IMR-90 (cell line): ENCODE measurements around the gene OBP2A. TPM values are rescaled to one million over a fixed set of nuclear protein-coding genes. Genes with fewer than 3 reads are reported as not detected.
"Not testable (repeated sequence)": the region's sequence is repeated elsewhere in the genome, so short reads cannot be mapped to it uniquely, and the experiment has no call there.

Experiments
- ATAC-seq: fragments of 200-7000 bp; cut with Tn5 transposase; 2 replicates; pipeline ENCODE4 v1.9.1; 2020; ENCODE audit warnings: low read depth, mild to moderate bottlenecking, moderate library complexity
- Bru-seq: library from RNA; stranded (reverse); fragments of 400-500 nt; gene quantifications from one replicate; lab custom pipeline; 2021; lab: Mats Ljungman, UMichigan
- BruChase-seq, 2 experiments: library from RNA; stranded (reverse); fragments of 400-500 nt; gene quantifications; one replicate each; lab custom pipeline; 2021; lab: Mats Ljungman, UMichigan
- BruUV-seq: library from RNA; stranded (reverse); fragments of 400-500 nt; replicated peaks from 2 replicates; lab custom pipeline; 2021; lab: Mats Ljungman, UMichigan
- CTCF ChIA-PET: fragments of 300-600 bp; formaldehyde crosslinking; extraction: SDS; loops from one replicate; lab custom pipeline; 2021; ENCODE audit warnings: antibody characterized with exemption; lab: Yijun Ruan, JAX
- POLR2A ChIA-PET: fragments of 300-600 bp; sonication (Branson Sonifier 250); formaldehyde crosslinking; loops from one replicate; lab custom pipeline; 2022; ENCODE audit warnings: antibody characterized with exemption; ENCODE audit not compliant: unreplicated experiment; lab: Charles Lee
- DNase-seq: peaks from one replicate; pipeline ENCODE4 v3.0.0; 2013
- H2AFZ ChIP-seq: replicated peaks from 2 replicates; pipeline ENCODE3; 2013; ENCODE audit warnings: low read length, mild to moderate bottlenecking; ENCODE audit not compliant: poor library complexity
- H2AK5ac ChIP-seq: 2 replicates; pipeline ENCODE4 v1.6.1; 2013; ENCODE audit warnings: low read depth, low read length, inconsistent platforms
- H2AK9ac ChIP-seq: replicated peaks from 2 replicates; pipeline ENCODE3; 2013; ENCODE audit warnings: mild to moderate bottlenecking, low read depth, low read length, moderate library complexity; ENCODE audit not compliant: poor library complexity
- H2BK120ac ChIP-seq: 2 replicates; pipeline ENCODE4 v1.6.1; 2013; ENCODE audit warnings: low read depth, low read length, inconsistent platforms
- H2BK15ac ChIP-seq: 3 replicates; pipeline ENCODE4 v1.6.1; 2013; ENCODE audit warnings: low read depth, low read length, inconsistent platforms
- H2BK20ac ChIP-seq: 2 replicates; pipeline ENCODE4 v1.6.1; 2013; ENCODE audit warnings: low read depth, mild to moderate bottlenecking, inconsistent platforms, low read length, moderate library complexity
- H2BK5ac ChIP-seq: 2 replicates; pipeline ENCODE4 v1.6.1; 2013; ENCODE audit warnings: mild to moderate bottlenecking, low read depth, low read length, inconsistent platforms; ENCODE audit not compliant: poor library complexity, severe bottlenecking
- H3K14ac ChIP-seq: replicated peaks from 2 replicates; pipeline ENCODE4 v1.6.1; 2013; ENCODE audit warnings: low read depth, low read length, inconsistent platforms
- H3K18ac ChIP-seq: 2 replicates; pipeline ENCODE4 v1.6.1; 2013; ENCODE audit warnings: low read depth, low read length, control low read depth
- H3K23ac ChIP-seq: 2 replicates; pipeline ENCODE4 v1.6.1; 2013; ENCODE audit warnings: low read depth, low read length, inconsistent platforms
- H3K27ac ChIP-seq: 2 replicates; pipeline ENCODE4 v1.5.1; 2013; ENCODE audit warnings: mild to moderate bottlenecking, control low read depth, low read length; ENCODE audit not compliant: insufficient read depth
- H3K27me3 ChIP-seq: 2 replicates; pipeline ENCODE4 v1.6.1; 2013; ENCODE audit warnings: low read length; ENCODE audit not compliant: control insufficient read depth, insufficient read depth
- H3K36me3 ChIP-seq: 2 replicates; pipeline ENCODE4 v1.6.1; 2013; ENCODE audit warnings: low read length, mixed read lengths; ENCODE audit not compliant: control insufficient read depth, insufficient read depth
- H3K4ac ChIP-seq: 2 replicates; pipeline ENCODE4 v1.6.1; 2013; ENCODE audit warnings: low read depth, low read length, inconsistent platforms
- H3K4me1 ChIP-seq: 2 replicates; pipeline ENCODE4 v1.6.1; 2013; ENCODE audit warnings: low read length, mixed read lengths; ENCODE audit not compliant: control insufficient read depth, insufficient read depth
- H3K4me2 ChIP-seq: 2 replicates; pipeline ENCODE4 v1.6.1; 2013; ENCODE audit warnings: low read depth, mild to moderate bottlenecking, control low read depth, low read length, moderate library complexity
- H3K4me3 ChIP-seq: 2 replicates; pipeline ENCODE4 v1.5.1; 2013; ENCODE audit warnings: low read depth, mild to moderate bottlenecking, control low read depth, low read length, moderate library complexity; ENCODE audit not compliant: insufficient read depth
- H3K56ac ChIP-seq: 2 replicates; pipeline ENCODE4 v1.6.1; 2013; ENCODE audit warnings: low read length, inconsistent platforms; ENCODE audit not compliant: insufficient read depth; ENCODE audit errors: extremely low read depth
- H3K79me1 ChIP-seq, 2 experiments: 2 replicates each; pipeline ENCODE4 v1.6.1; 2013; ENCODE audit warnings: low read length in 2 of 2, inconsistent platforms in 1 of 2, low read depth in 1 of 2
- H3K9ac ChIP-seq: 2 replicates; pipeline ENCODE4 v1.6.1; 2013; ENCODE audit warnings: low read depth, low read length, control low read depth
- H3K9me1 ChIP-seq: 2 replicates; pipeline ENCODE4 v1.6.1; 2013; ENCODE audit warnings: low read length, inconsistent platforms; ENCODE audit not compliant: insufficient read depth
- H3K9me3 ChIP-seq: 2 replicates; pipeline ENCODE4 v1.6.1; 2013; ENCODE audit warnings: low read length; ENCODE audit not compliant: control insufficient read depth, insufficient read depth
- H4K20me1 ChIP-seq: 2 replicates; pipeline ENCODE4 v1.6.1; 2013; ENCODE audit warnings: low read length, inconsistent platforms; ENCODE audit not compliant: insufficient read depth
- H4K5ac ChIP-seq: 2 replicates; pipeline ENCODE4 v1.6.1; 2013; ENCODE audit warnings: mild to moderate bottlenecking, low read depth, low read length, control low read depth
- H4K8ac ChIP-seq, 2 experiments: 2 replicates each; pipeline ENCODE4 v1.6.1; 2013; ENCODE audit warnings: low read depth in 2 of 2, low read length in 2 of 2, control low read depth in 1 of 2, inconsistent platforms in 1 of 2
- H4K91ac ChIP-seq: 2 replicates; pipeline ENCODE4 v1.6.1; 2013; ENCODE audit warnings: low read depth, low read length, inconsistent platforms; ENCODE audit not compliant: insufficient read depth
- WGBS, 2 experiments: methylation state at CpG; one replicate each; pipeline versions ENCODE4 v1.1.5 to v1.1.7; 2013; ENCODE audit warnings: missing lambda C conversion rate in 2 of 2; ENCODE audit not compliant: insufficient read length in 1 of 2; ENCODE audit errors: extremely low coverage in 2 of 2; 5-methylcytosine and 5-hydroxymethylcytosine counted together
- dilution Hi-C: fragments of 300-500 bp; cut with HindIII; formaldehyde crosslinking; loops from one replicate; pipeline ENCODE4 v1.14.3; 2018; ENCODE audit warnings: low sequenced_read_pairs; ENCODE audit not compliant: unreplicated experiment
- in situ Hi-C: fragments of 300-500 bp; cut with MboI; formaldehyde crosslinking; loops from 3 replicates; pipeline ENCODE4 v1.14.3; 2019; ENCODE audit warnings: low sequenced_read_pairs, inconsistent platforms, mixed read lengths
- intact Hi-C: fragments of 100-400 bp; cut with micrococcal nuclease; formaldehyde crosslinking; loops from 2 replicates; pipeline ENCODE4 v1.10.0; 2022
- long read RNA-seq: library from polyadenylated mRNA; unstranded; transcript quantifications from one replicate; pipeline ENCODE4 v2.0.0, GENCODE V29; 2021; ENCODE audit not compliant: unreplicated experiment
- polyA plus RNA-seq, 3 experiments: library from polyadenylated mRNA; depleted of rRNA; stranded (reverse); fragments of >200 nt; gene quantifications; 2 replicates each; pipeline ENCODE4 v1.2.3, GENCODE V29; 2012; ENCODE audit warnings: low replicate concordance in 1 of 3
- total RNA-seq: library from RNA; depleted of rRNA; stranded (reverse); fragments of >200 nt; gene quantifications from 2 replicates; pipeline ENCODE4 v1.2.3, GENCODE V29; 2012; rRNA removed

Gene OBP2A
- total RNA-seq (not detected in 2 replicates), polyA plus RNA-seq (2012; rRNA removed) (not detected in 2 replicates), Bru-seq, nascent RNA (not detected), BruChase-seq, experiment 1, labeled RNA remaining after a 6-hour chase (not detected), BruChase-seq, experiment 2, labeled RNA remaining after a 2-hour chase (not detected)
- not detected in 2 replicates for polyA plus RNA-seq (2012; cell fraction: cytosol; rRNA removed)
- polyA plus RNA-seq (2012; cell fraction: nucleus; rRNA removed; ENCODE audit: low replicate concordance): not detected in 2 replicates
- long read RNA-seq: 0 reads

DNA sequence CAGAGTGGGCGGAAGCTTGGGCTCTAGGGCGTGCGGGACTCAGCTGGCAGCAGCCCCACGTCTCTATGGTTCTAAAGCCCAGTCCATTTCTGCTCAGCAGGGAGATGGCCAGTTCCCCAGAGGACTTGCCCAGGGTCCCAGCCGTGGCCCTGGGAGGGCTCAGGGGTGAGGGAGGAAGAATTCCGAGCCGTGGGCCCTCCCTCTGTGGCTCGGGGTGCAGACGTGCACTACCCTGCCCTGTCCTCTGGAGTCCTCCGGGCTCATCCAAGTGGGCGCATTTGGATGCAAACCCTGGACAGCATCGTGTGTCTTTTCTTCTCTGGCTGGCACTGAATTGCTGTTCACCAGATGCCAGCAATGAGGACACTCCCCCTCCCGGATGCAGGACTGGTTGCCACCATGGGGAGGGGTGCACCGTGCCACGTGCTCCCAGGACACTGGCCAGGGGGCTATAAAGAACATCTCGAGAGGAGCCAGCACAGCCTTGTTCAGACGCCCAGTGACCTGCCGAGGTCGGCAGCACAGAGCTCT is at the start of gene OBP2A:
Gene OBP2A (plus strand): TSS at position 481 of the 531 bp plus-strand sequence. CDS start 55 bp downstream, outside the sequence.
- H4K91ac ChIP-seq, H2BK20ac ChIP-seq, H4K5ac ChIP-seq, H4K8ac ChIP-seq, H3K4me3 ChIP-seq, H3K9me1 ChIP-seq, H3K18ac ChIP-seq, H2BK5ac ChIP-seq, H3K27ac ChIP-seq, H3K36me3 ChIP-seq, H3K9ac ChIP-seq, CTCF ChIA-PET, H3K56ac ChIP-seq, H2AK5ac ChIP-seq, ATAC-seq, BruUV-seq, H3K4me1 ChIP-seq, H2BK15ac ChIP-seq, H3K23ac ChIP-seq, intact Hi-C loops, H2BK120ac ChIP-seq, POLR2A ChIA-PET, H3K27me3 ChIP-seq, H3K9me3 ChIP-seq, H3K14ac ChIP-seq, H4K20me1 ChIP-seq, H3K4me2 ChIP-seq, H2AK9ac ChIP-seq, dilution Hi-C loops, H3K4ac ChIP-seq, DNase-seq, in situ Hi-C loops, H3K79me1 ChIP-seq, H2AFZ ChIP-seq: not testable (repeated sequence)
- 33% methylated on average over 1 of the region's 19 CpGs; no CpG with 5 or more reads in 1 of the 2 experiments for WGBS, 2 experiments
